Activated T-cell treated with anti-CD3 and anti-CD28 coated beads, Interleukin-2, amount 50 U/mL, for 24 hours (primary cell): ENCODE data around the gene EYA2.

Experiments
- DNase-seq: peaks from one replicate; pipeline ENCODE4 v3.0.0-alpha.2; 2020
- H3K27ac Mint-ChIP-seq: 2 replicates; pipeline ENCODE4 v1.8.0; 2020; ENCODE audit warnings: mild to moderate bottlenecking, mixed read lengths
- H3K27me3 Mint-ChIP-seq: 2 replicates; pipeline ENCODE4 v1.8.0; 2020; ENCODE audit warnings: mixed read lengths
- H3K36me3 Mint-ChIP-seq: 2 replicates; pipeline ENCODE4 v1.8.0; 2020; ENCODE audit warnings: low read depth, mixed read lengths
- H3K4me1 Mint-ChIP-seq: 2 replicates; pipeline ENCODE4 v1.8.0; 2020; ENCODE audit warnings: low read depth, mixed read lengths
- H3K4me3 Mint-ChIP-seq: 2 replicates; pipeline ENCODE4 v1.8.0; 2020; ENCODE audit warnings: mild to moderate bottlenecking, moderate library complexity, mixed read lengths
- H3K9me3 Mint-ChIP-seq: 2 replicates; pipeline ENCODE4 v1.8.0; 2020; ENCODE audit warnings: mixed read lengths

The EYA2 gene

GRCh38 chr20:46894579-46894958 lies at the start of gene EYA2:
Gene EYA2 (plus strand): TSS chr20:46894843. CDS start chr20:46990011, 95,168 bp downstream.
- DNase-seq, result no peak
- Mint-ChIP-seq H3K27me3 (peaks cover 78% of the 10 kb centered on the region), H3K9me3 (no peaks in the 10 kb centered on the region), H3K4me3 (no peak within 1 kb of the TSS), H3K36me3 (no peaks in the 10 kb centered on the region), H3K27ac (no peak within 1 kb of the TSS), H3K4me1 (no peaks in the 10 kb centered on the region)

- no peaks in the 10 kb centered on the region for H3K36me3 Mint-ChIP-seq
- DNase-seq, result no peak
- H3K4me1 Mint-ChIP-seq, result no peaks in the 10 kb centered on the region
- H3K27ac Mint-ChIP-seq, result no peak overlapping the region
- peaks cover 18% of the 10 kb centered on the region for H3K27me3 Mint-ChIP-seq
- no peak overlapping the region for H3K4me3 Mint-ChIP-seq
- peaks cover 1% of the 10 kb centered on the region for H3K9me3 Mint-ChIP-seq
Measured at GRCh38 chr20:46844965-46845364, 49.7 kb upstream of the EYA2 start.

GRCh38 chr20:46849269-46849668 lies 45.4 kb upstream of the EYA2 start:
- Mint-ChIP-seq H3K4me3 (no peak overlapping the region), H3K9me3 (peaks cover 1% of the 10 kb centered on the region), H3K27me3 (peaks cover 19% of the 10 kb centered on the region), H3K36me3 (no peaks in the 10 kb centered on the region), H3K4me1 (no peaks in the 10 kb centered on the region), H3K27ac (no peak overlapping the region)
- DNase-seq, result no peak

GRCh38 chr20:46849751-46850150 lies 44.9 kb upstream of the EYA2 start:
- H3K4me3 Mint-ChIP-seq, result no peak overlapping the region
- H3K27me3 Mint-ChIP-seq, result peaks cover 19% of the 10 kb centered on the region
- H3K9me3 Mint-ChIP-seq, result peaks cover 1% of the 10 kb centered on the region
- no peak overlapping the region for H3K27ac Mint-ChIP-seq
- DNase-seq, result no peak
- no peaks in the 10 kb centered on the region for H3K4me1 Mint-ChIP-seq
- no peaks in the 10 kb centered on the region for H3K36me3 Mint-ChIP-seq

- no peak overlapping the region for H3K4me3 Mint-ChIP-seq
- no peak for DNase-seq
- H3K27ac Mint-ChIP-seq, result no peak overlapping the region
- H3K4me1 Mint-ChIP-seq, result no peaks in the 10 kb centered on the region
- peaks cover 19% of the 10 kb centered on the region for H3K27me3 Mint-ChIP-seq
- H3K9me3 Mint-ChIP-seq, result peaks cover 1% of the 10 kb centered on the region
- no peaks in the 10 kb centered on the region for H3K36me3 Mint-ChIP-seq
Measured at GRCh38 chr20:46850416-46850815, 44.2 kb upstream of the EYA2 start.

- Mint-ChIP-seq H3K4me1 (no peaks in the 10 kb centered on the region), H3K4me3 (no peak overlapping the region), H3K36me3 (no peaks in the 10 kb centered on the region), H3K27ac (no peak overlapping the region), H3K9me3 (peaks cover 1% of the 10 kb centered on the region), H3K27me3 (peaks cover 19% of the 10 kb centered on the region)
- DNase-seq, result no peak
Measured at GRCh38 chr20:46850896-46851295, 43.7 kb upstream of the EYA2 start.

- Mint-ChIP-seq H3K9me3 (peaks cover 1% of the 10 kb centered on the region), H3K27ac (no peak overlapping the region), H3K36me3 (no peaks in the 10 kb centered on the region), H3K27me3 (peaks cover 19% of the 10 kb centered on the region), H3K4me3 (no peak overlapping the region), H3K4me1 (no peaks in the 10 kb centered on the region)
- no peak for DNase-seq
Measured at GRCh38 chr20:46851746-46852145, 42.9 kb upstream of the EYA2 start.

GRCh38 chr20:46852313-46852712 lies 42.3 kb upstream of the EYA2 start:
- no peak overlapping the region for H3K4me3 Mint-ChIP-seq
- DNase-seq, result no peak
- no peaks in the 10 kb centered on the region for H3K36me3 Mint-ChIP-seq
- H3K4me1 Mint-ChIP-seq, result no peaks in the 10 kb centered on the region
- no peak overlapping the region for H3K27ac Mint-ChIP-seq
- H3K9me3 Mint-ChIP-seq, result peaks cover 1% of the 10 kb centered on the region
- H3K27me3 Mint-ChIP-seq, result peaks cover 19% of the 10 kb centered on the region

- Mint-ChIP-seq H3K27ac (no peak overlapping the region), H3K4me1 (no peaks in the 10 kb centered on the region), H3K36me3 (no peaks in the 10 kb centered on the region), H3K4me3 (no peak overlapping the region), H3K9me3 (no peaks in the 10 kb centered on the region), H3K27me3 (peaks cover 15% of the 10 kb centered on the region)
- DNase-seq, result no peak
Measured at GRCh38 chr20:46853926-46854325, 40.7 kb upstream of the EYA2 start.

GRCh38 chr20:46857061-46857831 lies 37.4 kb upstream of the EYA2 start:
- Mint-ChIP-seq H3K4me1 (no peaks in the 10 kb centered on the region), H3K4me3 (no peak overlapping the region), H3K36me3 (no peaks in the 10 kb centered on the region), H3K27me3 (peaks cover 16% of the 10 kb centered on the region), H3K9me3 (no peaks in the 10 kb centered on the region), H3K27ac (no peak overlapping the region)
- DNase-seq, result no peak

- no peaks in the 10 kb centered on the region for H3K36me3 Mint-ChIP-seq
- no peak for DNase-seq
- no peak overlapping the region for H3K27ac Mint-ChIP-seq
- H3K4me1 Mint-ChIP-seq, result no peaks in the 10 kb centered on the region
- H3K9me3 Mint-ChIP-seq, result peaks cover 11% of the 10 kb centered on the region
- peaks cover 44% of the 10 kb centered on the region for H3K27me3 Mint-ChIP-seq
- H3K4me3 Mint-ChIP-seq, result no peak overlapping the region
Measured at GRCh38 chr20:46865824-46866223, 28.8 kb upstream of the EYA2 start.

GRCh38 chr20:46870041-46870440 lies 24.6 kb upstream of the EYA2 start:
- Mint-ChIP-seq H3K36me3 (no peaks in the 10 kb centered on the region), H3K27me3 (peaks cover 49% of the 10 kb centered on the region), H3K9me3 (peaks cover 11% of the 10 kb centered on the region), H3K4me1 (no peaks in the 10 kb centered on the region), H3K27ac (no peak overlapping the region), H3K4me3 (no peak overlapping the region)
- no peak for DNase-seq

- DNase-seq, result no peak
Measured at GRCh38 chr20:46872328-46873211, 22.1 kb upstream of the EYA2 start.

GRCh38 chr20:46875059-46875458 lies 19.6 kb upstream of the EYA2 start:
- no peak for DNase-seq
- Mint-ChIP-seq H3K36me3 (no peaks in the 10 kb centered on the region), H3K27ac (no peak overlapping the region), H3K9me3 (peaks cover under 1% of the 10 kb centered on the region), H3K27me3 (peaks cover 36% of the 10 kb centered on the region), H3K4me3 (no peak overlapping the region), H3K4me1 (no peaks in the 10 kb centered on the region)

More at GRCh38 chr20:46872328-46873211, 22.1 kb upstream of the EYA2 start:
- no peaks in the 10 kb centered on the region for H3K4me1 Mint-ChIP-seq
- H3K36me3 Mint-ChIP-seq, result no peaks in the 10 kb centered on the region
- no peak overlapping the region for H3K27ac Mint-ChIP-seq
- peaks cover 42% of the 10 kb centered on the region for H3K27me3 Mint-ChIP-seq
- no peak overlapping the region for H3K4me3 Mint-ChIP-seq
- peaks cover 11% of the 10 kb centered on the region for H3K9me3 Mint-ChIP-seq

- Mint-ChIP-seq H3K4me3 (no peak overlapping the region), H3K9me3 (no peaks in the 10 kb centered on the region), H3K4me1 (no peaks in the 10 kb centered on the region), H3K36me3 (no peaks in the 10 kb centered on the region), H3K27ac (no peak overlapping the region), H3K27me3 (peaks cover 41% of the 10 kb centered on the region)
- DNase-seq, result no peak
Measured at GRCh38 chr20:46879386-46879785, 15.3 kb upstream of the EYA2 start.
